IMR-90 (cell line): Measurements from ENCODE around the gene APLN. TPM values are rescaled to one million over a fixed set of nuclear protein-coding genes. Genes with fewer than 3 reads are reported as not detected.

Experiments used
- ATAC-seq: fragments of 200-7000 bp; cut with Tn5 transposase; 2 replicates; pipeline ENCODE4 v1.9.1; 2020; ENCODE audit warnings: low read depth, mild to moderate bottlenecking, moderate library complexity
- BruUV-seq: library from RNA; stranded (reverse); fragments of 400-500 nt; replicated peaks from 2 replicates; lab custom pipeline; 2021; lab: Mats Ljungman, UMichigan
- CTCF ChIA-PET: fragments of 300-600 bp; formaldehyde crosslinking; extraction: SDS; loops from one replicate; lab custom pipeline; 2021; ENCODE audit warnings: antibody characterized with exemption; lab: Yijun Ruan, JAX
- POLR2A ChIA-PET: fragments of 300-600 bp; sonication (Branson Sonifier 250); formaldehyde crosslinking; loops from one replicate; lab custom pipeline; 2022; ENCODE audit warnings: antibody characterized with exemption; ENCODE audit not compliant: unreplicated experiment; lab: Charles Lee
- DNase-seq: peaks from one replicate; pipeline ENCODE4 v3.0.0; 2013
- H2AFZ ChIP-seq: replicated peaks from 2 replicates; pipeline ENCODE3; 2013; ENCODE audit warnings: low read length, mild to moderate bottlenecking; ENCODE audit not compliant: poor library complexity
- H2AK5ac ChIP-seq: 2 replicates; pipeline ENCODE4 v1.6.1; 2013; ENCODE audit warnings: low read depth, low read length, inconsistent platforms
- H2AK9ac ChIP-seq: replicated peaks from 2 replicates; pipeline ENCODE3; 2013; ENCODE audit warnings: mild to moderate bottlenecking, low read depth, low read length, moderate library complexity; ENCODE audit not compliant: poor library complexity
- H2BK120ac ChIP-seq: 2 replicates; pipeline ENCODE4 v1.6.1; 2013; ENCODE audit warnings: low read depth, low read length, inconsistent platforms
- H2BK15ac ChIP-seq: 3 replicates; pipeline ENCODE4 v1.6.1; 2013; ENCODE audit warnings: low read depth, low read length, inconsistent platforms
- H2BK20ac ChIP-seq: 2 replicates; pipeline ENCODE4 v1.6.1; 2013; ENCODE audit warnings: low read depth, mild to moderate bottlenecking, inconsistent platforms, low read length, moderate library complexity
- H2BK5ac ChIP-seq: 2 replicates; pipeline ENCODE4 v1.6.1; 2013; ENCODE audit warnings: mild to moderate bottlenecking, low read depth, low read length, inconsistent platforms; ENCODE audit not compliant: poor library complexity, severe bottlenecking
- H3K14ac ChIP-seq: replicated peaks from 2 replicates; pipeline ENCODE4 v1.6.1; 2013; ENCODE audit warnings: low read depth, low read length, inconsistent platforms
- H3K18ac ChIP-seq: 2 replicates; pipeline ENCODE4 v1.6.1; 2013; ENCODE audit warnings: low read depth, low read length, control low read depth
- H3K23ac ChIP-seq: 2 replicates; pipeline ENCODE4 v1.6.1; 2013; ENCODE audit warnings: low read depth, low read length, inconsistent platforms
- H3K27ac ChIP-seq: 2 replicates; pipeline ENCODE4 v1.5.1; 2013; ENCODE audit warnings: mild to moderate bottlenecking, control low read depth, low read length; ENCODE audit not compliant: insufficient read depth
- H3K27me3 ChIP-seq: 2 replicates; pipeline ENCODE4 v1.6.1; 2013; ENCODE audit warnings: low read length; ENCODE audit not compliant: control insufficient read depth, insufficient read depth
- H3K36me3 ChIP-seq: 2 replicates; pipeline ENCODE4 v1.6.1; 2013; ENCODE audit warnings: low read length, mixed read lengths; ENCODE audit not compliant: control insufficient read depth, insufficient read depth
- H3K4ac ChIP-seq: 2 replicates; pipeline ENCODE4 v1.6.1; 2013; ENCODE audit warnings: low read depth, low read length, inconsistent platforms
- H3K4me1 ChIP-seq: 2 replicates; pipeline ENCODE4 v1.6.1; 2013; ENCODE audit warnings: low read length, mixed read lengths; ENCODE audit not compliant: control insufficient read depth, insufficient read depth
- H3K4me2 ChIP-seq: 2 replicates; pipeline ENCODE4 v1.6.1; 2013; ENCODE audit warnings: low read depth, mild to moderate bottlenecking, control low read depth, low read length, moderate library complexity
- H3K4me3 ChIP-seq: 2 replicates; pipeline ENCODE4 v1.5.1; 2013; ENCODE audit warnings: low read depth, mild to moderate bottlenecking, control low read depth, low read length, moderate library complexity; ENCODE audit not compliant: insufficient read depth
- H3K56ac ChIP-seq: 2 replicates; pipeline ENCODE4 v1.6.1; 2013; ENCODE audit warnings: low read length, inconsistent platforms; ENCODE audit not compliant: insufficient read depth; ENCODE audit errors: extremely low read depth
- H3K79me1 ChIP-seq, 2 experiments: 2 replicates each; pipeline ENCODE4 v1.6.1; 2013; ENCODE audit warnings: low read length in 2 of 2, inconsistent platforms in 1 of 2, low read depth in 1 of 2
- H3K9ac ChIP-seq: 2 replicates; pipeline ENCODE4 v1.6.1; 2013; ENCODE audit warnings: low read depth, low read length, control low read depth
- H3K9me1 ChIP-seq: 2 replicates; pipeline ENCODE4 v1.6.1; 2013; ENCODE audit warnings: low read length, inconsistent platforms; ENCODE audit not compliant: insufficient read depth
- H3K9me3 ChIP-seq: 2 replicates; pipeline ENCODE4 v1.6.1; 2013; ENCODE audit warnings: low read length; ENCODE audit not compliant: control insufficient read depth, insufficient read depth
- H4K20me1 ChIP-seq: 2 replicates; pipeline ENCODE4 v1.6.1; 2013; ENCODE audit warnings: low read length, inconsistent platforms; ENCODE audit not compliant: insufficient read depth
- H4K5ac ChIP-seq: 2 replicates; pipeline ENCODE4 v1.6.1; 2013; ENCODE audit warnings: mild to moderate bottlenecking, low read depth, low read length, control low read depth
- H4K8ac ChIP-seq, 2 experiments: 2 replicates each; pipeline ENCODE4 v1.6.1; 2013; ENCODE audit warnings: low read depth in 2 of 2, low read length in 2 of 2, control low read depth in 1 of 2, inconsistent platforms in 1 of 2
- H4K91ac ChIP-seq: 2 replicates; pipeline ENCODE4 v1.6.1; 2013; ENCODE audit warnings: low read depth, low read length, inconsistent platforms; ENCODE audit not compliant: insufficient read depth
- CEBPB ChIP-seq: IDR thresholded peaks from 2 replicates; pipeline ENCODE4 v1.6.1; 2012; ENCODE audit warnings: low read depth, low read length, improper control_type of control experiment
- MAFK ChIP-seq: IDR thresholded peaks from 2 replicates; pipeline ENCODE4 v1.6.1; 2012; ENCODE audit warnings: low read depth, low read length, improper control_type of control experiment
- MAZ ChIP-seq: IDR thresholded peaks from 2 replicates; pipeline ENCODE4 v1.6.1; 2012; ENCODE audit warnings: low read depth, mild to moderate bottlenecking, low read length, improper control_type of control experiment, moderate library complexity, borderline replicate concordance
- POLR2A ChIP-seq: IDR thresholded peaks from 2 replicates; pipeline ENCODE4 v1.6.1; 2012; ENCODE audit warnings: mild to moderate bottlenecking, low read depth, low read length
- SMC3 ChIP-seq: fragments of 150-350 bp; IDR thresholded peaks from 2 replicates; pipeline ENCODE4 v1.6.1; 2016; ENCODE audit warnings: low read depth, mild to moderate bottlenecking, antibody characterized with exemption, low read length, moderate library complexity
- WGBS, 2 experiments: methylation state at CpG; one replicate each; pipeline versions ENCODE4 v1.1.5 to v1.1.7; 2013; ENCODE audit warnings: missing lambda C conversion rate in 2 of 2; ENCODE audit not compliant: insufficient read length in 1 of 2; ENCODE audit errors: extremely low coverage in 2 of 2; 5-methylcytosine and 5-hydroxymethylcytosine counted together
- dilution Hi-C: fragments of 300-500 bp; cut with HindIII; formaldehyde crosslinking; loops from one replicate; pipeline ENCODE4 v1.14.3; 2018; ENCODE audit warnings: low sequenced_read_pairs; ENCODE audit not compliant: unreplicated experiment
- in situ Hi-C: fragments of 300-500 bp; cut with MboI; formaldehyde crosslinking; loops from 3 replicates; pipeline ENCODE4 v1.14.3; 2019; ENCODE audit warnings: low sequenced_read_pairs, inconsistent platforms, mixed read lengths
- intact Hi-C: fragments of 100-400 bp; cut with micrococcal nuclease; formaldehyde crosslinking; loops from 2 replicates; pipeline ENCODE4 v1.10.0; 2022
- polyA plus RNA-seq, 3 experiments: library from polyadenylated mRNA; depleted of rRNA; stranded (reverse); fragments of >200 nt; gene quantifications; 2 replicates each; pipeline ENCODE4 v1.2.3, GENCODE V29; 2012; ENCODE audit warnings: low replicate concordance in 1 of 3
- total RNA-seq: library from RNA; depleted of rRNA; stranded (reverse); fragments of >200 nt; gene quantifications from 2 replicates; pipeline ENCODE4 v1.2.3, GENCODE V29; 2012

Gene APLN
- total and polyA plus RNA-seq, 2 of the 4 experiments (the other 2 are of a cell fraction), result 0.18 to 0.72 TPM

DNA sequence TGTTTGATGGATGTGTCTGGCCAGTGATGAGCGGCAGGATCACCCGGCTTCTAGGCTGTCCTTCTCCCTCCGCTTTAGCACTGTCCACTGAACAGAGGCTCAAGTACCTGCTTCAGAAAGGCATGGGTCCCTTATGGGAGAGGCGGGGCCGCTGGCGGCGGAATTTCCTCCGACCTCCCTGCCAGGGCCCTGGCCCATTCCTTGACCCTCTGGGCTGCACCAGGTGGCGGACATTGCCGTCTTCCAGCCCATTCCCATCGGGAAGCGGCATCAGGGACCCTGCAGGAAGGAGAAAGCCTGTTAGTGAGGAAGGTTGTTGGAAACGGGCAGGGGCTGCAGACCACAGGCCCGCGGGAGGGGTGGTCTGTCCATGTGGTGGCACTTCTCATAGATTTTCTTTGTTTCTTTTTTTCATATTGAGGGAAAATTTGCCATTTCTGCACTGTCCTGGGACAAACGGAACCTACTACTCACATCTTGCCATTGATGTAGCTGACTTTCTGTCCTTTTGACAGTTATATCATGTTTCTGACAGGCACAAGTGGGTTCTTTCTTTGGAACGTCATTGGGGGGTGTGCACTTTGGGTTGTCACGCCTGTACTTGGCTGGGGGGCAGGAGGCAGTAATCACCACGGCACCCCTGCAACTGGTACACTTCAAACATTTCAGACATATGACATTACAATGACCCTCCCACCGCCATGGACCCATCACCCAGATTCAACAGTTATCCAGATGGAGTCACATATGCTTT, 6.1 kb downstream of the APLN start:
- TF ChIP-seq SMC3 (no peak), CEBPB (no peak), POLR2A (no peak), MAFK (no peak), MAZ (no peak)
- Histone ChIP-seq H2AK9ac (no peak overlapping the region), H2BK5ac (no peak overlapping the region), H3K9ac (no peak overlapping the region), H2BK20ac (no peak overlapping the region), H2AFZ (no peak overlapping the region), H3K56ac (no peak overlapping the region), H3K4me3 (no peak overlapping the region), H3K4me2 (no peak overlapping the region), H4K5ac (no peak overlapping the region), H2BK15ac (no peak overlapping the region), H4K8ac (no peak overlapping the region), H3K14ac (no peak overlapping the region), H3K9me3 (no peaks in the 10 kb centered on the region), H4K91ac (no peak overlapping the region), H2AK5ac (no peak overlapping the region), H3K4ac (no peak overlapping the region), H3K4me1 (peaks cover 3% of the 10 kb centered on the region; the same call in 1 of the 2 replicates), H3K27ac (no peak overlapping the region), H4K20me1 (no peaks in the 10 kb centered on the region), H3K9me1 (no peaks in the 10 kb centered on the region), H3K27me3 (peaks cover 21% of the 10 kb centered on the region; the same call in 1 of the 2 replicates), H2BK120ac (no peak overlapping the region), H3K79me1 (no peaks in the 10 kb centered on the region), H3K23ac (no peak overlapping the region), H3K36me3 (no peaks in the 10 kb centered on the region), H3K18ac (no peak overlapping the region)
- ATAC-seq (no peak), DNase-seq (no peak)
- ChIA-PET POLR2A (no interaction called here), CTCF (no interaction called here)
- dilution Hi-C loops (no loop called here), intact Hi-C loops (no loop called here), in situ Hi-C loops (no loop called here)
- no TSS peak for BruUV-seq
- 70% methylated on average over 8 of the region's 20 CpGs; no CpG with 5 or more reads in 1 of the 2 experiments for WGBS, 2 experiments
